Left forelimb (tissue), 1 donor: ENCODE data around the gene DHODH.
"Not testable (repeated sequence)": the region's sequence is repeated elsewhere in the genome, so short reads cannot be mapped to it uniquely, and the experiment has no call there.

Experiments
- DNase-seq: peaks from one replicate; pipeline ENCODE4 v3.0.0-alpha.2; 2018; ENCODE audit warnings: low spot score

The DHODH gene

DNA sequence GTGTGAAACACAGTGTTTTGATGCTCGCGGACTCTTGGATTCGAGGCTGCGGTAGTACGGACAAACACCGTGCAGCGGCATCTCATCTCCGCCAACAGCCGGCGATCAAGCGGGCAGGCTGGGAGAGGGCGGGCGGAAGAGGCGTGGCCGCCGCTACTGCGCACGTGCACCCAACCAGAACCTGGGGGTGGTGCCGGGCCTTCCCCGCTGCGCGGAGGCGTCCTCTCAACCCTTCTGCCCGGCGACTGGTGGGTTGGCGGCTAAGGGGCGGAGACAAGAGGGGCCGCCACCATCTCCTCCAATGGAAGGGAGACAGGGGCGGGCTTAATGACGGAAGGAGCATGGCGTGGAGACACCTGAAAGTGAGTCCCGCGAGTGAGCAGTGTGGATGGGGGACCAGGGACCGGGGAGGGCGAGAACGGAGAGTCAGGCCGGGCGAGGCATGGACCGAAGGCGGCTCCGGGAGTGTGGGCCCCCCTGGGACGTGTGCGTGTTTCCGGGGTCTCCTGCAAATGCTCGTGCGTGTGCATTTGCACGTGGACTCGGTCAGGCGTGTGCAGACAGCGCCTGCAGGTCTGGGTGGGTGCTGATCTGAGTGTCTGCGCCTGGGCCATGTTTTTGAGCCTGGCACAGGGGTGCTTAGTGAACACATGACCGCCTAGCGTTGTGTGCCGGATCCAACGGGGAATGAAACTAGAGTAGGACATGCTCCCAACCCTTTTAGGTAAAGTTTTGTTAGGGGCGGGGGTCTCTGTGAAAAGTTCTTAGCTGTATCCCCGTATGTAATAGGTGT lies at the start of gene DHODH:
DHODH (plus strand) TSS at position 321 of the 793 bp plus-strand sequence; CDS start at position 342, 21 bp downstream.
- peak; percentile 97 for DNase-seq

DNA sequence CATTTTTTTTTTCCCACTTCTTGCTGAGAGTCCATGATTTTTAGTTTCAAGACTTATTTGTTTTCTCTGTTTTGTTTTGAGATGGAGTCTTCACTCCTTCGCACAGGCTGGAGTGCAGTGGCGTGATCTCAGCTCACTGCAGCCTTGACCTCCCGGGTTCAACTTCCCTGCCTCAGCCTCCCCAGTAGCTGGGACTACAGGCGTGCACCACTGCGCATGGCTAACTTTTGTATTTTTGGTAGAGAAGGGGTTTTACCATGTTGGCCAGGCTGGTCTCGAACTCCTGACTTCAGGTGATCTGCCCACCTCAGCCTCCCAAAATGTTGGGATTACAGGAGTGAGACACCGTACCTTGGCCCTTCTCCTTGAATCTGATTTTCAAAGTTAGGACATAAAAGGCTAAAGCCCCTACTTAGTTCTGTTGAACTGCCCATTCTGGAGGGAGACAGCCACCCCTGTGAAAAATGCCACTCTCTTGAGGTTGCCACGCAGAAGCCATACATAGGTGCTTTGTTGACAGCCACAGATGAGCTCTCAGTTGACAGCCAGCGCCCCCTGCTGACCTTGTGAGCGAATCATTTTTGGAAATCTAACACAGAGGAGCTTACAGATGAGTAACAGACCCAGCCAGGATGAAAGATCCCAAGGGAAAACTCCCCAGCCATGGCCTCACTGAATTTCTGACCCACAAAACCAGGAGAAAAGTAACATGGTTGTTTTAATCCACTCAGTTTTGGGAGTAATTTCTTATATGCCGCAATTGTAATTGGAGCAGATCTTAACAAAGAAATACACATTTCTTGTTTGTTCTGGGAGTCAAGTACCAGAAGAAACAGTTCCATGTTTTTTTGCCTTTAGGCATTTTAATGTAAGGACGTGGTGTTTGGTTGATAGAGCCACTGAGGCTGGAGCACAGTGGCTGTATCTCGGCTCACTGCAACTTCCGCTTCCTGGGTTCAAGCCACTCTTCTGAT lies 47.2 kb upstream of the DHODH start:
- DNase-seq: peak; percentile 82

DNA sequence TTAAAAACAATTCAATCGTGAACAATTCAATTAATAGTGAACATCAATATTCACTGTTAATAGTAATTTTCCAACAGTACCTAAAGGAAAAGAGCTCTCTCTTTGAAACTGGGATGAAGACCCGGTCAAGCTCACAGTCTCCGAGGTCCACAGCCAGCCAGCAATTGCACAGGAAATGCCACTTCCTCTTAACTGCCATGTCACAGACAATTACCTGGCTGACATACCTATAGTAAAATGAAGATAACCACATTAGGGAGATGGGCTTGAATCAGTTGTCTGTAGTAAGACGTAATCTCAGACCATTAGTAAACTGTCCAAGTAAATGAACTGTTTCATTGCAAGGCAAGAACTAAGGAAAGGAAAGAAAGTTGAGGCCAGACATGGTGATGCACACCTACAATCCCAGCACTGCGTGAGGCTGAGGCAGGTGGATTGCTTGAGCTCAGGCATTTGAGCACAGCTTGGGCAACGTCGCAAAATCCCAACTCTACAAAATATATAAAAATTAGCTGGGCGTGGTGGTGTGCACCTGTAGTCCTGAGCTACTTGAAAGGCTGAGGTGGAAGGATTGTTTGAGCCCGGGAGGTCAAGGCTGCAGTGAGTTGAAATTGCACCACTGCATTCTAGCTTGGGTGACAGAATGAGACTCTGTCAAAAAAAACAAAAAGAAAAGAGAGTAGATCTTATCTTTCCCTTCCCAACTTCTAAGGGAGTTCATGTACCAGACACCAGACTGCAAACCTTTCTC lies 45.2 kb upstream of the DHODH start:
- no peak for DNase-seq

DNA sequence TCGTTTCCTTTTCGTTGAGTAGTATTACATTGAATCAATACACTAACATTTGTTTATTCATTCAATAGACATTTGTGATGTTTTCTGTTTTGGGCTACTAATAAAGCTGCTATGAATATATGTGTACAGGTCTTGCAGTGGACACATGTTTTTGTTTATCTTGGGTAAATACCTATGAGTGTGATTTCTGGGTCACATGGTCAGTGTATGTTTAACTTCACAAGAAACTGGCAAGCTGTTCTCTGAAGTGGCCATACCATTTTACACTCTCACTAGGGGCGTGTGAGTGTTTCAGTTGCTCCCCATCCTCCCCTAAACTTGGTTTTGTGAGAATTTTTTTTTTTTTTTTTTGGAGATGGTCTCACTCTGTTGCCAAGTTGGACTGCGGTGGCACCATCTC lies 43.3 kb upstream of the DHODH start:
- no peak for DNase-seq

- DNase-seq: no peak
Observed at GRCh38 chr16:71966932-71967331, 41.6 kb upstream of the DHODH start.

- no peak for DNase-seq
Observed at GRCh38 chr16:71969353-71969752, 39.2 kb upstream of the DHODH start.

GRCh38 chr16:71971571-71971970 lies 37.0 kb upstream of the DHODH start:
- no peak for DNase-seq

GRCh38 chr16:71972356-71972755 lies 36.2 kb upstream of the DHODH start:
- no peak for DNase-seq

GRCh38 chr16:71973001-71973400 lies 35.5 kb upstream of the DHODH start:
- no peak for DNase-seq

GRCh38 chr16:71974068-71974818 lies 34.3 kb upstream of the DHODH start:
- DNase-seq: no peak

DNA sequence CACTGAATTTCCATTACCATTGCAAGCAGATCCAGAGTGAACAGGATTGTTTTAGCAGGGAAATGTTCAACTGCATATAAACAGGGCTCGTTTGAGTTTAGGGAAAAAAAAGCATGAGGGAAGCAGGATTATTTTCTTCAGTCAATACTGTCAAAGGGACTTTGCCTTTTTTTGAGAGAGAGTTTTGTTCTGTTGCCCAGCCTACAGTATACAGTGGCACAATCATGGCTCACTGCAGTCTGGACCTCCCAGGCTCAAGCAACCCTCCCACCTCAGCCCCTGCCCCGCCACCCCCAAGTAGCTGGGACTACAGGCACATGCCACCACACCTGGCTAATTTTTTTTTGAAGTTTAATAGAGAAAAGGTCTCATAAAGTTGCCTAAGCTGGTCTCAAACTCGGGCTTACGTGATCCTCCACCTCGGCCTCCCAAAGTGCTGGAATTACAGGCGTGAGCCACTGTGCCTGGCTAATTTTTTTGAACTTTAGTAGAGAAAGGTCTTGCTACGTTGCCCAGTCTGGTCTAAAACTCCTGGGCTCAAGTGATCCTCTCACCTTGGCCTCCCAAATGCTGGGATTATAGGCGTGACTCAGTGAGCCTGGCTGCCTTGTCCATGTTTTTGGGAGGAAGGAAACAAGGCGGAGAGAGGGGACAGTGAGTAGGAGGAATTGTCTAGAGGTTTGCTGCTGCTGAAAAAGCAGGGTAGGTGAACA lies 23.1 kb upstream of the DHODH start:
- no peak for DNase-seq

GRCh38 chr16:71986131-71986530 lies 22.4 kb upstream of the DHODH start:
- no peak for DNase-seq

DNA sequence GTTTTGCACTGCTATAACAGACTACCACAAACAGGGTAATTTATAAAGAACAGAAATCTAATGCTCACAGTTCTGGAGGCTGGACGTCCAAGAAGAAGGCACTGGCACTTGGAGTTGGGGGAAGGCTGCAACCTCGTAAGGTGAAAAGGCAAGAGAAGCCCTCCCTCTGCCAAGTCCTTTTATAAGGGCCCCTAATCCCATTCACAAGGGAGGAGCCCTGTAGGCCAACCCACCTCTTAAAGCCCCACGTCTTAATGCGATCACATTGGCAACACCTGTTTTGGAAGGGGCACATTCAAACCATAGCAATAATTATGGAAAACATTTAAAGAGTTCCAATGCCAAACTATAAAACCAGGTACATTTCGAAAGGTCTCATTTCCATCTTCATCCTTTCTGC lies 13.5 kb upstream of the DHODH start:
- DNase-seq: no peak

GRCh38 chr16:71997578-71997977 lies 11.0 kb upstream of the DHODH start:
- DNase-seq: not testable (repeated sequence)

DNA sequence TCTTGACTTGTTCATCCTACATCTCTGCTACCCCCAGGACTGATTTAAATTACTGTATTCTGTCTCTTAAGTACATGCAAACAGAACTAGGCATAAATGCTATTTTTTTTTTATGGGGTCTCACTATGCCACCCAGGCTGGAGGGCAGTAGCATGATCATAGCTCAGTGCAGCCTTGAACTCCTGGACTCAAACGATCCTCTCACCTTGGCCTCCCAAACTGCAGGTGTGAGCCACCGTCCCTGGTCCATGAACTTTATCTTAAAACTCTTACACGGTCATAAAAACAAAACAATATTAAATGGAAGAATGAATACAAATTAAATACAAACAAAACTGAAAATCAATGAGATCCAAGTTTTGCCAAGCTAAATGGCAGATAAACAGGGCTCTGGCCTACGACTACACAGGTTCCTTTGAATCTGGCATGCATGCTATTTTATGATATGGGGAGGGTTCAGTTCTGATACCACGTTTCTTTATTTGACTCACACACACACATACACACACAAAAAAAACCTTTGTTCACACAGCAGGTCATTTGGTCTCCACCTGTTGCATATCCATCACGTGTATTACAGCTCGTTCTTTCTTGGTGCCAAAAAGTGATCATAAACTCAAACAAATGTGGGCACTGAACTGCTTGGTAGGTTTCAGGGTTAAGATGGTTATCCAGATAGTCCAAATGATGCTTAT lies 7.2 kb upstream of the DHODH start:
- no peak for DNase-seq

DNA sequence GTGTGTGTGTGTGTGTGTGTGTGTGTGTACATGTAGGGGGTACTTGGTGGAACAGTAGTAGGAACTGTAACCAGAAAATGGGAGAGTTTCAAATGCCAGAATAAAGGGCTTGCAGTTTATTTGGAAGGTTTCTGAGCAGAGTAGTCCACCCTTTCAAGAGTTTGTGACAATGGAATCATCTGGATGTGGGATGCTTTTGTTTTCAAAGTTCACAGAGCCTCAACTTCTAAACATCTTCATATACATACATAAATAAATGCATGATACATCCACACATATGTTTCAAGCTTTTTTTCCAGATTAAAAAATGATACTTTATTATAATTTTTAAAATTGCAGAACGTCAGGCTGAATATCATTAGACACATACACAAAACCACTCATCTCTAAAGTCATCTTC lies 5.9 kb upstream of the DHODH start:
- DNase-seq: no peak

- DNase-seq: not testable (repeated sequence)
Observed at GRCh38 chr16:72008065-72008423, 500 bp upstream of the DHODH start.

DNA sequence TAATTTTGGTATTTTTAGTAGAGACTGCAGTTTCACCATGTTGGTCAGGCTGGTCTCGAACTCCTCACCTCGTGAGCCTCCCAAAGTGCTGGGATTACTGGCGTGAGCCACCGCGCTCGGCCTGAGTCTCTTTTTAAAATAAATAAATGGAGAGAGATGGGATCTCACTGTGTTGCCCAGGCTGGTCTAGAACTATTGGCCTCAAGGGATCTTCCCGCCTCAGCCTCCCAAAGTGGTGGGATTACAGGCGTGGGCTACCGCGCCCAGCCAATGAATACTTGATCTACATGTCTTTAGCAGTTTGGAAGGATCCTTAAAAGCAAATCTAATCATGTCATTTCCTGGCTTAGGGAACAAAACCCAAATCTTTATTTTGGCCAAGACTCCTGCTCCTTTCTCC lies 1.2 kb downstream of the DHODH start:
- DNase-seq: no peak

DNA sequence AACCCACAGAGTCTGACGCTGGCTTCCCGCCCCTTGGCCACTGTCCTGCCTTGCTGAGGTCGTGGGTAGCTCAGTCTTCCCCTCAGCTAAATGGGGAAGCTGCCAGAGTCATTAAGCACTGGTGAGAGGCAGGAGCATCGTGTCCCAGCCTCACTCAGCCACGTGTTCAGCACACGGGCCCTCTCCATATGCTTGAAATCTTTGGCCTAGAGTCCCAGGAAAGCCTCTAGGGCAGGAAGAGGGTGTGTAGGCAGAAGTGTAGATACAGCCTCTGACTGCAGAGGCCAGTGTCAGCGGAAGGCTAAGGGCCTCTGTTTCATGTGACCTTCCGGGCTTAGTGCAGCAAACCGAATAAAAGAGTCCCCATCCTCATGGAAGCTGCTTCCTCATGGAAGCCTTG lies 4.1 kb downstream of the DHODH start:
- no peak for DNase-seq

- no peak for DNase-seq
Observed at GRCh38 chr16:72013389-72013788, 4.8 kb downstream of the DHODH start.
